Endothelial cell of umbilical vein (primary cell): ENCODE results near the gene WDR27. TPM values are rescaled to one million over a fixed set of nuclear protein-coding genes. Genes with fewer than 3 reads are reported as not detected.

ENCODE experiments used
- BruUV-seq: library from RNA; stranded (reverse); fragments of 400-500 nt; replicated peaks from 2 replicates; lab custom pipeline; 2021; lab: Mats Ljungman, UMichigan
- CTCF ChIA-PET: fragments of 300-600, 350-600 bp; sonication (Branson Sonifier 250); formaldehyde crosslinking; loops from one replicate; lab custom pipeline; 2021; ENCODE audit warnings: antibody characterized with exemption, inconsistent platforms; lab: Charles Lee
- POLR2A ChIA-PET: fragments of 300-600, 350-600 bp; sonication (Branson Sonifier 250); formaldehyde crosslinking; loops from one replicate; lab custom pipeline; 2021; ENCODE audit warnings: antibody characterized with exemption, inconsistent platforms; lab: Charles Lee
- DNase-seq: peaks from one replicate; pipeline ENCODE4 v3.0.0-alpha.2; 2011; ENCODE audit warnings: low read depth, low spot score
- FAIRE-seq: peaks from 2 replicates; lab custom pipeline; 2011; peaks lifted over from hg19 to GRCh38; lab: Jason Lieb, UNC
- H2AFZ ChIP-seq: 2 replicates; pipeline ENCODE4 v1.6.0; 2012; ENCODE audit warnings: low read depth, low read length, control low read depth, inconsistent platforms
- H3K27ac ChIP-seq: 2 replicates; pipeline ENCODE4 v1.5.1; 2011; ENCODE audit warnings: low read depth, mild to moderate bottlenecking, control low read depth, low read length, moderate library complexity; ENCODE audit not compliant: insufficient read depth
- H3K27me3 ChIP-seq, 2 experiments: 2 replicates each; pipeline versions ENCODE4 v1.6.0 to v1.6.1; 2011; ENCODE audit warnings: low read length in 2 of 2, mixed read lengths in 1 of 2; ENCODE audit not compliant: control insufficient read depth in 2 of 2, insufficient read depth in 2 of 2
- H3K36me3 ChIP-seq, 2 experiments: 2 replicates in 1 of 2; 3 replicates in 1 of 2; pipeline ENCODE4 v1.5.1; 2011; ENCODE audit warnings: low read length in 2 of 2, mild to moderate bottlenecking in 1 of 2, moderate library complexity in 1 of 2; ENCODE audit not compliant: control insufficient read depth in 2 of 2, insufficient read depth in 2 of 2; ENCODE audit errors: extremely low read depth in 1 of 2
- H3K4me1 ChIP-seq: 3 replicates; pipeline ENCODE4 v1.5.1; 2011; ENCODE audit warnings: mild to moderate bottlenecking, low read length; ENCODE audit not compliant: control insufficient read depth, insufficient read depth; ENCODE audit errors: extremely low read depth
- H3K4me2 ChIP-seq: 2 replicates; pipeline ENCODE4 v1.6.1; 2011; ENCODE audit warnings: low read length, control low read depth, mixed read lengths; ENCODE audit not compliant: insufficient read depth
- H3K4me3 ChIP-seq, 3 experiments: fragments of 200-600 bp in 1 of 3; sonication (generic), shearing (Covaris generic) in 1 of 3; replicated peaks in 1 of 3; 2 replicates each; pipeline ENCODE4 v1.5.1; 2011 to 2016; ENCODE audit warnings: control low read depth in 3 of 3, low read length in 3 of 3, mild to moderate bottlenecking in 2 of 3, inconsistent platforms in 1 of 3, low read depth in 1 of 3, moderate library complexity in 1 of 3; ENCODE audit not compliant: insufficient read depth in 1 of 3
- H3K79me2 ChIP-seq: 2 replicates; pipeline ENCODE4 v1.6.0; 2012; ENCODE audit warnings: low read length, inconsistent platforms; ENCODE audit not compliant: control insufficient read depth, insufficient read depth
- H3K9ac ChIP-seq: replicated peaks from 2 replicates; pipeline ENCODE3; 2011; ENCODE audit warnings: low read length, control low read depth; ENCODE audit not compliant: insufficient read depth; ENCODE audit errors: extremely low read depth
- H3K9me1 ChIP-seq: replicated peaks from 3 replicates; pipeline ENCODE4 v1.6.0; 2011; ENCODE audit warnings: mild to moderate bottlenecking, low read length; ENCODE audit not compliant: control insufficient read depth, insufficient read depth; ENCODE audit errors: extremely low read depth
- H3K9me3 ChIP-seq: replicated peaks from 2 replicates; pipeline ENCODE4 v1.5.1; 2012; ENCODE audit warnings: low read length, inconsistent platforms; ENCODE audit not compliant: control insufficient read depth, insufficient read depth
- H4K20me1 ChIP-seq: replicated peaks from 2 replicates; pipeline ENCODE3; 2011; ENCODE audit warnings: mild to moderate bottlenecking, low read length; ENCODE audit not compliant: control insufficient read depth, insufficient read depth; ENCODE audit errors: extremely low read depth
- EZH2 ChIP-seq: IDR thresholded peaks from 2 replicates; pipeline ENCODE4 v1.6.1; 2012; ENCODE audit warnings: borderline replicate concordance, low read depth, mild to moderate bottlenecking, moderate library complexity, low read length, inconsistent platforms; ENCODE audit not compliant: severe bottlenecking
- FOS ChIP-seq: IDR thresholded peaks from 2 replicates; pipeline ENCODE4 v1.6.1; 2011; ENCODE audit warnings: mild to moderate bottlenecking, low read length, moderate library complexity, borderline replicate concordance; ENCODE audit not compliant: insufficient read depth
- GATA2 ChIP-seq: IDR thresholded peaks from 2 replicates; pipeline ENCODE4 v1.7.0; 2011; ENCODE audit warnings: low read depth, mild to moderate bottlenecking, moderate library complexity, mixed read lengths, low read length; ENCODE audit not compliant: insufficient read length, insufficient read depth
- JUN ChIP-seq: IDR thresholded peaks from 2 replicates; pipeline ENCODE4 v1.6.1; 2011; ENCODE audit warnings: borderline replicate concordance, low read depth; ENCODE audit not compliant: insufficient read length, insufficient read depth
- MYC ChIP-seq: IDR thresholded peaks from one replicate; pipeline ENCODE4 v1.6.1; 2011; ENCODE audit warnings: mild to moderate bottlenecking, low read depth, low read length
- POLR2A ChIP-seq: IDR thresholded peaks from 2 replicates; pipeline ENCODE4 v1.6.1; 2012; ENCODE audit warnings: low read depth, mild to moderate bottlenecking, control low read depth, low read length
- POLR2AphosphoS5 ChIP-seq: IDR thresholded peaks from 2 replicates; pipeline ENCODE4 v1.6.1; 2012; ENCODE audit warnings: low read depth, mild to moderate bottlenecking, control low read depth, low read length, moderate library complexity; ENCODE audit not compliant: insufficient read depth
- dilution Hi-C: fragments of 300-500 bp; cut with MboI; formaldehyde crosslinking; loops from one replicate; pipeline ENCODE4 v1.15.0; 2019; ENCODE audit warnings: low sequenced_read_pairs; ENCODE audit not compliant: extremely low pct_ligation_motif_present
- intact Hi-C: fragments of 100-400 bp; cut with micrococcal nuclease; formaldehyde crosslinking; loops from one replicate; pipeline ENCODE4 v1.10.0; 2022
- polyA plus RNA-seq, 4 experiments: library from polyadenylated mRNA; depleted of rRNA in 3 of 4; stranded (reverse) in 3 of 4; unstranded in 1 of 4; fragments of >200 nt; gene quantifications; 2 replicates each; pipeline versions ENCODE4 v1.2.1 to v1.2.3, GENCODE V29; 2011 to 2012; ENCODE audit warnings: missing spikeins in 1 of 4
- total RNA-seq: library from RNA; stranded (reverse); gene quantifications from 2 replicates; pipeline ENCODE4 v1.2.3, GENCODE V29; 2021
- TF ChIP-seq, protein P1 (sequence below), 2 donors: IDR thresholded peaks; 1 replicate in 1 of 2; 2 replicates in 1 of 2; pipeline ENCODE4 v1.5.1; 2011; ENCODE audit warnings: low read length in 2 of 2, mild to moderate bottlenecking in 2 of 2, moderate library complexity in 2 of 2, control low read depth in 1 of 2, inconsistent platforms in 1 of 2, low read depth in 1 of 2; ENCODE audit not compliant: insufficient read depth in 1 of 2; ENCODE audit errors: extremely low read depth in 1 of 2
- TF ChIP-seq, protein P2 (sequence below): IDR thresholded peaks from 2 replicates; pipeline ENCODE4 v1.6.1; 2011; ENCODE audit not compliant: insufficient read depth, insufficient read length

The WDR27 gene
- total and polyA plus RNA-seq, 2 donors (not counting 3 experiments of a cell fraction or from before 2014, with no cell fraction given): 60.1 to 69.7 TPM

DNA sequence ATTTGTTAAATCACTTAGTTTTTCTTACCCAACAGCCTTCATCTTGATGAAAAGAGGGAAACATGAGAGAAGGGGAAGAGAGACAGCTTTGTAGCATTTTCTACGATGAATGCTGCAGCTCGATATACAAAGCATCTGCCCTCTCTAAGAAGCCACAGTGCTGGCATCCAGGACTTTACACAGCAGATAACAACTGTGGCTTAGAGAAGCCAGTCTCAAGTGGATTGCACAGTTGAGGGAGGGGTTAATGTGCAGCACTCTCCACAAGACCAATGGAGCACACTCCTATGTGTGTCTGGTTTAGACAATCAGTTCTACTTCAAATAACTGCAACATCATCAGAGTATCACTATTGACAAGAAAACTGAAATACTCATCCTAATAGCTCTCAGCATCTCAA is 5.9 kb upstream of the WDR27 start:
- Histone ChIP-seq H3K36me3 (peaks cover 2 to 18% of the 10 kb centered on the region in 2 experiments), H2AFZ (no peak overlapping the region), H4K20me1 (no peaks in the 10 kb centered on the region), H3K79me2 (peaks cover 27% of the 10 kb centered on the region), H3K27ac (no peak overlapping the region), H3K9me1 (no peaks in the 10 kb centered on the region), H3K27me3 (no peaks in the 10 kb centered on the region), H3K9me3 (no peaks in the 10 kb centered on the region), H3K4me3 (no peak overlapping the region), H3K9ac (no peak overlapping the region), H3K4me2 (no peak overlapping the region), H3K4me1 (peaks cover 20% of the 10 kb centered on the region)
- intact Hi-C loops (no loop called here), dilution Hi-C loops (no loop called here)
- TF ChIP-seq GATA2 (no peak), MYC (no peak)
- POLR2A ChIA-PET: no interaction called here
- no TSS peak for BruUV-seq
- no peak for DNase-seq
- FAIRE-seq: no peak
- CTCF ChIA-PET: interaction anchor here (1.8 to 3.6 kb wide), 3 partner anchors 11 to 196 kb away, joined by 6 to 18 read pairs (median 17); no protein-coding TSS in a partner anchor

DNA sequence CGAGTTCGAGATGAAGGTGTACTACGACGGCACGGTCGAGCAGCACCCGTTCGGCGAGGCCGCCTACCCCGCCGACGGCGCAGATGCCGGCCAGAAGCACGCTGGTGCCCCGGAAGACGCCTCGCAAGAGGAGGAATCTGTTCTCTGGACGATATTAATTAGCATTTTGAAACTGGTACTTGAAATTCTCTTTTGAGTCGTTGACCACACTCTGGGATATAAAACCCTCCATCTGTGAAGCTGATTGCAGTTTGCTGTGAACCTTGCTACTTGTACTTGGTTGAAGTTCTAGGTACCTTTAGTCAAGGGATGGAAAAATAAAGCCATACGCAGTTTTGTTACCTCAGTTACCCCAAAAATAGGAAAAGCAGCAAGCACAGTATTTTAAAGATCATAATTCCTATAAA is 1.0 kb upstream of the WDR27 start:
- Histone ChIP-seq H4K20me1 (no peaks in the 10 kb centered on the region), H3K9ac (peak overlapping the region; percentile 91), H3K9me3 (no peaks in the 10 kb centered on the region), H3K4me3 (peak overlapping the region; percentile 50 to 84 (median 70)), H3K9me1 (no peaks in the 10 kb centered on the region), H3K4me1 (peaks cover 51% of the 10 kb centered on the region), H3K79me2 (peaks cover 56% of the 10 kb centered on the region), H3K4me2 (peak overlapping the region; percentile 80), H2AFZ (no peak overlapping the region), H3K36me3 (peaks cover 0 to 7% of the 10 kb centered on the region in 2 experiments), H3K27me3 (no peaks in the 10 kb centered on the region), H3K27ac (peak overlapping the region; percentile 76)
- dilution Hi-C loops: no loop called here
- no peak for FAIRE-seq
- CTCF ChIA-PET: interaction anchor here (2.0 kb wide), 1 partner anchor 10 kb away, joined by 7 read pairs; no protein-coding TSS in a partner anchor
- TF ChIP-seq FOS (no peak), GATA2 (no peak), JUN (no peak), EZH2 (no peak), POLR2A (no peak), MYC (no peak), POLR2AphosphoS5 (no peak)
- TF ChIP-seq, protein P1, sequence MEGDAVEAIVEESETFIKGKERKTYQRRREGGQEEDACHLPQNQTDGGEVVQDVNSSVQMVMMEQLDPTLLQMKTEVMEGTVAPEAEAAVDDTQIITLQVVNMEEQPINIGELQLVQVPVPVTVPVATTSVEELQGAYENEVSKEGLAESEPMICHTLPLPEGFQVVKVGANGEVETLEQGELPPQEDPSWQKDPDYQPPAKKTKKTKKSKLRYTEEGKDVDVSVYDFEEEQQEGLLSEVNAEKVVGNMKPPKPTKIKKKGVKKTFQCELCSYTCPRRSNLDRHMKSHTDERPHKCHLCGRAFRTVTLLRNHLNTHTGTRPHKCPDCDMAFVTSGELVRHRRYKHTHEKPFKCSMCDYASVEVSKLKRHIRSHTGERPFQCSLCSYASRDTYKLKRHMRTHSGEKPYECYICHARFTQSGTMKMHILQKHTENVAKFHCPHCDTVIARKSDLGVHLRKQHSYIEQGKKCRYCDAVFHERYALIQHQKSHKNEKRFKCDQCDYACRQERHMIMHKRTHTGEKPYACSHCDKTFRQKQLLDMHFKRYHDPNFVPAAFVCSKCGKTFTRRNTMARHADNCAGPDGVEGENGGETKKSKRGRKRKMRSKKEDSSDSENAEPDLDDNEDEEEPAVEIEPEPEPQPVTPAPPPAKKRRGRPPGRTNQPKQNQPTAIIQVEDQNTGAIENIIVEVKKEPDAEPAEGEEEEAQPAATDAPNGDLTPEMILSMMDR (IDR thresholded peaks at IDR 0.05; ENCODE audit: extremely low read depth in 1 of 2, insufficient read depth in 1 of 2, low read depth in 1 of 2, low read length in 2 of 2): no peak
- TF ChIP-seq, protein P2, sequence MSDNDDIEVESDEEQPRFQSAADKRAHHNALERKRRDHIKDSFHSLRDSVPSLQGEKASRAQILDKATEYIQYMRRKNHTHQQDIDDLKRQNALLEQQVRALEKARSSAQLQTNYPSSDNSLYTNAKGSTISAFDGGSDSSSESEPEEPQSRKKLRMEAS: no peak
- no peak for DNase-seq
- BruUV-seq: TSS peak; percentile 36
- intact Hi-C loops: loop anchor here (1.0 to 5.0 kb wide), 7 partner anchors 20 to 852 kb away; partner anchors contain the start of genes DYNLT2, ERMARD, FAM120B and TBP
- POLR2A ChIA-PET: interaction anchor here (0.7 to 1.6 kb wide), 2 partner anchors 33 to 49 kb away, joined by 3 to 6 read pairs; no protein-coding TSS in a partner anchor
